Panc1 (cell line): ENCODE measurements around the gene SSBP4. TPM values are rescaled to one million over a fixed set of nuclear protein-coding genes. Genes with fewer than 3 reads are reported as not detected.

ENCODE experiments used
- ATAC-seq: fragments of 200-7000 bp; cut with Tn5 transposase; 2 replicates; pipeline ENCODE4 v1.9.1; 2020; ENCODE audit warnings: mild to moderate bottlenecking, moderate library complexity
- BruUV-seq: library from RNA; stranded (reverse); fragments of 400-500 nt; replicated peaks from 2 replicates; lab custom pipeline; 2021; lab: Mats Ljungman, UMichigan
- CTCF ChIA-PET: fragments of 300-600 bp; sonication (Branson Sonifier 250); formaldehyde crosslinking; loops from one replicate; lab custom pipeline; 2022; ENCODE audit warnings: antibody characterized with exemption; lab: Charles Lee
- POLR2A ChIA-PET: fragments of 300-600 bp; sonication (Branson Sonifier 250); formaldehyde crosslinking; loops from one replicate; lab custom pipeline; 2022; ENCODE audit warnings: antibody characterized with exemption; lab: Charles Lee
- DNase-seq: peaks from one replicate; pipeline ENCODE4 v3.0.0-alpha.2; 2010; ENCODE audit warnings: low read depth, low spot score
- H3K27ac ChIP-seq: 2 replicates; pipeline ENCODE4 v1.5.1; 2011; ENCODE audit warnings: mild to moderate bottlenecking, low read length, inconsistent platforms
- H3K27me3 ChIP-seq: fragments of 200-500 bp; sonication (Bioruptor generic); 2 replicates; pipeline ENCODE4 v1.6.0; 2014; ENCODE audit warnings: low read length, inconsistent platforms; ENCODE audit not compliant: control insufficient read depth, insufficient read depth
- H3K36me3 ChIP-seq: fragments of 200-500 bp; sonication (Bioruptor generic); 2 replicates; pipeline ENCODE4 v1.5.1; 2014; ENCODE audit warnings: inconsistent platforms, mild to moderate bottlenecking, low read length, moderate library complexity; ENCODE audit not compliant: control insufficient read depth, insufficient read depth
- H3K4me1 ChIP-seq: 2 replicates; pipeline ENCODE4 v1.5.1; 2011; ENCODE audit warnings: inconsistent platforms, mild to moderate bottlenecking, low read length, moderate library complexity; ENCODE audit not compliant: control insufficient read depth, insufficient read depth
- H3K4me3 ChIP-seq, 2 experiments: 2 replicates each; pipeline ENCODE4 v1.5.1; 2011 to 2012; ENCODE audit warnings: low read depth in 2 of 2, low read length in 2 of 2, mild to moderate bottlenecking in 2 of 2, inconsistent platforms in 1 of 2, moderate library complexity in 1 of 2
- H3K9me3 ChIP-seq: fragments of 200-500 bp; sonication (Bioruptor generic); 2 replicates; pipeline ENCODE4 v1.5.1; 2014; ENCODE audit warnings: low read depth, mild to moderate bottlenecking, inconsistent platforms, low read length, moderate library complexity; ENCODE audit not compliant: control insufficient read depth, insufficient read depth
- CTCF ChIP-seq: fragments of 450-650 bp; IDR thresholded peaks from 2 replicates; pipeline ENCODE4 v1.5.1; 2017; ENCODE audit warnings: mild to moderate bottlenecking
- POLR2AphosphoS5 ChIP-seq: IDR thresholded peaks from 2 replicates; pipeline ENCODE4 v1.6.1; 2012; ENCODE audit warnings: mild to moderate bottlenecking, low read depth, low read length, moderate library complexity
- REST ChIP-seq, 2 experiments: IDR thresholded peaks; 2 replicates each; pipeline ENCODE4 v1.6.1; 2011 to 2012; ENCODE audit warnings: low read depth in 2 of 2, control low read depth in 1 of 2, low read length in 1 of 2, mild to moderate bottlenecking in 1 of 2, moderate library complexity in 1 of 2; ENCODE audit not compliant: insufficient read depth in 1 of 2
- SIN3A ChIP-seq: IDR thresholded peaks from 2 replicates; pipeline ENCODE4 v1.6.1; 2012; ENCODE audit warnings: low read depth, mild to moderate bottlenecking, low read length, moderate library complexity, borderline replicate concordance; ENCODE audit not compliant: insufficient read depth
- TCF7L2 ChIP-seq: IDR thresholded peaks from 2 replicates; pipeline ENCODE4 v1.6.1; 2011; ENCODE audit warnings: mild to moderate bottlenecking, low read depth, low read length, inconsistent platforms
- in situ Hi-C: cut with HindIII; loops from 2 replicates; pipeline ENCODE4 v1.10.0; 2016; ENCODE audit warnings: low sequenced_read_pairs, low pct_unique_long_range_greater_than_20kb
- intact Hi-C: fragments of 100-400 bp; cut with micrococcal nuclease; formaldehyde crosslinking; loops from one replicate; pipeline ENCODE4 v1.10.0; 2022; ENCODE audit not compliant: unreplicated experiment
- total RNA-seq: library from RNA; stranded (reverse); gene quantifications from one replicate; pipeline ENCODE4 v1.2.1, GENCODE V29; 2021; ENCODE audit not compliant: unreplicated experiment

Gene SSBP4
- total RNA-seq, 1 experiment from 2014 or later: 128 TPM

GRCh38 chr19:18449552-18449951, 30.4 kb downstream of the SSBP4 start:
- Histone ChIP-seq H3K4me3 (no peak overlapping the region), H3K27me3 (no peaks in the 10 kb centered on the region), H3K36me3 (no peaks in the 10 kb centered on the region), H3K9me3 (no peaks in the 10 kb centered on the region), H3K4me1 (0 out of 2 replicates have a peak, but pooled peaks cover 10% of the 10 kb centered on the region), H3K27ac (no peak overlapping the region)
- in situ Hi-C loops (no loop called here), intact Hi-C loops (no loop called here)
- DNase-seq: no peak
- BruUV-seq: no TSS peak
- no peak for ATAC-seq
- POLR2A ChIA-PET: no interaction called here
- CTCF ChIA-PET: no interaction called here
- no peak for TF ChIP-seq SIN3A
- TF ChIP-seq REST (IDR thresholded peaks at IDR 0.05; ENCODE audit: insufficient read depth in 1 of 2, low read depth in 2 of 2, low read length in 1 of 2): no peak
- no peak for TF ChIP-seq POLR2AphosphoS5
- TF ChIP-seq CTCF: no peak
- no peak for TF ChIP-seq TCF7L2

GRCh38 chr19:18450021-18450930, 31.1 kb downstream of the SSBP4 start:
- Histone ChIP-seq H3K9me3 (no peaks in the 10 kb centered on the region), H3K27ac (no peak overlapping the region), H3K36me3 (no peaks in the 10 kb centered on the region), H3K4me1 (0 out of 2 replicates have a peak, but pooled peaks cover 10% of the 10 kb centered on the region), H3K27me3 (no peaks in the 10 kb centered on the region), H3K4me3 (no peak overlapping the region)
- no peak for ATAC-seq
- in situ Hi-C loops (no loop called here), intact Hi-C loops (no loop called here)
- ChIA-PET POLR2A (no interaction called here), CTCF (no interaction called here)
- no TSS peak for BruUV-seq
- TF ChIP-seq POLR2AphosphoS5: no peak
- no peak for TF ChIP-seq CTCF
- TF ChIP-seq REST (IDR thresholded peaks at IDR 0.05; ENCODE audit: insufficient read depth in 1 of 2, low read depth in 2 of 2, low read length in 1 of 2): no peak
- no peak for TF ChIP-seq TCF7L2
- TF ChIP-seq SIN3A: no peak
- DNase-seq: no peak
